ENCODE data around the gene AGBL1.

- TF ChIP-seq, protein P1, sequence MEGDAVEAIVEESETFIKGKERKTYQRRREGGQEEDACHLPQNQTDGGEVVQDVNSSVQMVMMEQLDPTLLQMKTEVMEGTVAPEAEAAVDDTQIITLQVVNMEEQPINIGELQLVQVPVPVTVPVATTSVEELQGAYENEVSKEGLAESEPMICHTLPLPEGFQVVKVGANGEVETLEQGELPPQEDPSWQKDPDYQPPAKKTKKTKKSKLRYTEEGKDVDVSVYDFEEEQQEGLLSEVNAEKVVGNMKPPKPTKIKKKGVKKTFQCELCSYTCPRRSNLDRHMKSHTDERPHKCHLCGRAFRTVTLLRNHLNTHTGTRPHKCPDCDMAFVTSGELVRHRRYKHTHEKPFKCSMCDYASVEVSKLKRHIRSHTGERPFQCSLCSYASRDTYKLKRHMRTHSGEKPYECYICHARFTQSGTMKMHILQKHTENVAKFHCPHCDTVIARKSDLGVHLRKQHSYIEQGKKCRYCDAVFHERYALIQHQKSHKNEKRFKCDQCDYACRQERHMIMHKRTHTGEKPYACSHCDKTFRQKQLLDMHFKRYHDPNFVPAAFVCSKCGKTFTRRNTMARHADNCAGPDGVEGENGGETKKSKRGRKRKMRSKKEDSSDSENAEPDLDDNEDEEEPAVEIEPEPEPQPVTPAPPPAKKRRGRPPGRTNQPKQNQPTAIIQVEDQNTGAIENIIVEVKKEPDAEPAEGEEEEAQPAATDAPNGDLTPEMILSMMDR (IDR thresholded peaks at IDR 0.05) = no peak
- no peak for TF ChIP-seq POLR2A (IDR thresholded peaks at IDR 0.05)
- TF ChIP-seq EP300 (IDR thresholded peaks at IDR 0.05) = no peak
These were observed 156.0 kb downstream of the AGBL1 start for GRCh38 chr15:86235667-86236066.
